T-helper 1 cell (primary cell): ENCODE measurements around the gene ZEB1.
A peak's percentile ranks its signal among the peaks of the same experiment; 100 is the strongest.

Experiments used
- DNase-seq, 5 donors: peaks; one replicate each; pipeline ENCODE4 v3.0.0-alpha.2; 2012 to 2020
- total RNA-seq, 4 donors: gene quantifications; one replicate each; lab custom pipeline; 2026; lab: John Stamatoyannopoulos, UW

The ZEB1 gene
- 102 to 138 (median 124) reads per million in 4 donors for total RNA-seq

- peak; percentile 84 to 94 (median 89) for DNase-seq
Observed at GRCh38 chr10:31318854-31319601, at the start of gene ZEB1. TSS of gene ZEB1 (plus strand) at chr10:31319216. CDS start at chr10:31319235, 19 bp downstream.

GRCh38 chr10:31270954-31271353, 48.1 kb upstream of the ZEB1 start:
- DNase-seq, result no peak

GRCh38 chr10:31272841-31273240, 46.2 kb upstream of the ZEB1 start:
- DNase-seq, result no peak

GRCh38 chr10:31273789-31274188, 45.2 kb upstream of the ZEB1 start:
- DNase-seq, result no peak

- DNase-seq, result no peak
Observed at GRCh38 chr10:31274310-31274709, 44.7 kb upstream of the ZEB1 start.

GRCh38 chr10:31278279-31278941, 40.6 kb upstream of the ZEB1 start:
- DNase-seq, result no peak

- DNase-seq, result no peak
Observed at GRCh38 chr10:31280972-31281371, 38.0 kb upstream of the ZEB1 start.

GRCh38 chr10:31288001-31288400, 31.0 kb upstream of the ZEB1 start:
- no peak for DNase-seq

GRCh38 chr10:31288962-31289361, 30.1 kb upstream of the ZEB1 start:
- no peak for DNase-seq

GRCh38 chr10:31290386-31290785, 28.6 kb upstream of the ZEB1 start:
- DNase-seq, result no peak

- DNase-seq, result no peak
Observed at GRCh38 chr10:31291123-31291522, 27.9 kb upstream of the ZEB1 start.

GRCh38 chr10:31294558-31294957, 24.5 kb upstream of the ZEB1 start:
- DNase-seq, result no peak

- no peak for DNase-seq
Observed at GRCh38 chr10:31296754-31297153, 22.3 kb upstream of the ZEB1 start.

GRCh38 chr10:31299119-31299518, 19.9 kb upstream of the ZEB1 start:
- DNase-seq, result peak in 1 of 5 donors; percentile 24

GRCh38 chr10:31303212-31303611, 15.8 kb upstream of the ZEB1 start:
- DNase-seq, result no peak

GRCh38 chr10:31304291-31304970, 14.6 kb upstream of the ZEB1 start:
- DNase-seq, result no peak

GRCh38 chr10:31313396-31313795, 5.6 kb upstream of the ZEB1 start:
- no peak for DNase-seq

GRCh38 chr10:31314256-31315150, 4.5 kb upstream of the ZEB1 start:
- no peak for DNase-seq

GRCh38 chr10:31315453-31315852, 3.6 kb upstream of the ZEB1 start:
- DNase-seq, result no peak

GRCh38 chr10:31317171-31317570, 1.8 kb upstream of the ZEB1 start:
- DNase-seq, result no peak

GRCh38 chr10:31317652-31318381, 1.2 kb upstream of the ZEB1 start:
- peak in 4 of 5 donors; percentile 46 to 69 (median 66) for DNase-seq

GRCh38 chr10:31318382-31318853, 598 bp upstream of the ZEB1 start:
- DNase-seq, result peak in 4 of 5 donors; percentile 55 to 83 (median 60)
